ENCODE data around the gene PTPN4. TPM values are rescaled to one million over a fixed set of nuclear protein-coding genes. Genes with fewer than 3 reads are reported as not detected.

The PTPN4 gene
- total RNA-seq, 4 donors from 2014 or later, result 15.0 to 45.2 (median 21.1) TPM

- WGBS, 2 donors, result 83% methylated on average over 10 of the region's 10 CpGs
- Histone ChIP-seq H3K36me3 (no peaks in the 10 kb centered on the region), H3K9me3 (no peaks in the 10 kb centered on the region), H3K27me3 (peaks cover 0 to 2% of the 10 kb centered on the region in 2 donors), H3K4me1 (no peaks in the 10 kb centered on the region), H3K4me3 (no peak overlapping the region), H3K27ac (no peak overlapping the region)
- TF ChIP-seq POLR2A (IDR thresholded peaks at IDR 0.05) (no peak), EP300 (IDR thresholded peaks at IDR 0.05) (no peak), CTCF (IDR thresholded peaks at IDR 0.05) (no peak)
- no peak for DNase-seq (ENCODE audit: low spot score in 2 of 2)
Measured at GRCh38 chr2:119724656-119725485, 34.9 kb upstream of the PTPN4 start.

DNA sequence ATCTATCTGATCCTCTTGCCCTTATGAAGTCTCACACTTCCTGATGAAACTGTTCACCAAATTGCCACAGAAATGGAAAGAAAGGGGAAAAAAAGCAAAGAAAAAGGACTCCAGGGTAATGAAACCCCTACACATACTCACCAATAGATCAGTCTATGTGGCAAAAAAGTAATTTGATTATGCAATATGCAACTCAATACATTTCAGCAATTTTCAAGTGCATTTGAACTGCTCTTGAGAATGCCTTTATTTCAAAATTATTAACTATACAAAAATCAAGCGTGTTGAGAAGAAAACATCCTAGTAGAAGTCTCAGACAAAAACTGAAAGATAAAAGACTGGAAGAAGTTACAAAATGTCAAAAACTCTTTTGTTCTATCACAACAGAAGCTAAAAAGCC, 32.2 kb upstream of the PTPN4 start:
- Histone ChIP-seq H3K4me3 (no peak overlapping the region), H3K27ac (no peak overlapping the region), H3K9me3 (no peaks in the 10 kb centered on the region), H3K27me3 (peaks cover 0 to 4% of the 10 kb centered on the region in 2 donors), H3K36me3 (no peaks in the 10 kb centered on the region), H3K4me1 (no peaks in the 10 kb centered on the region)
- no peak for DNase-seq (ENCODE audit: low spot score in 2 of 2)
- 84 to 88% methylated on average over 1 of the region's 1 CpG for WGBS, 2 donors
- TF ChIP-seq CTCF (IDR thresholded peaks at IDR 0.05) (no peak), POLR2A (IDR thresholded peaks at IDR 0.05) (no peak), EP300 (IDR thresholded peaks at IDR 0.05) (no peak)

GRCh38 chr2:119728421-119728820, 31.3 kb upstream of the PTPN4 start:
- Histone ChIP-seq H3K4me1 (no peaks in the 10 kb centered on the region), H3K27me3 (peaks cover 0 to 4% of the 10 kb centered on the region in 2 donors), H3K36me3 (no peaks in the 10 kb centered on the region), H3K4me3 (no peak overlapping the region), H3K27ac (no peak overlapping the region), H3K9me3 (no peaks in the 10 kb centered on the region)
- TF ChIP-seq POLR2A (IDR thresholded peaks at IDR 0.05), result no peak
- TF ChIP-seq CTCF (IDR thresholded peaks at IDR 0.05), result no peak
- TF ChIP-seq EP300 (IDR thresholded peaks at IDR 0.05), result no peak
- no peak for DNase-seq (ENCODE audit: low spot score in 2 of 2)

DNA sequence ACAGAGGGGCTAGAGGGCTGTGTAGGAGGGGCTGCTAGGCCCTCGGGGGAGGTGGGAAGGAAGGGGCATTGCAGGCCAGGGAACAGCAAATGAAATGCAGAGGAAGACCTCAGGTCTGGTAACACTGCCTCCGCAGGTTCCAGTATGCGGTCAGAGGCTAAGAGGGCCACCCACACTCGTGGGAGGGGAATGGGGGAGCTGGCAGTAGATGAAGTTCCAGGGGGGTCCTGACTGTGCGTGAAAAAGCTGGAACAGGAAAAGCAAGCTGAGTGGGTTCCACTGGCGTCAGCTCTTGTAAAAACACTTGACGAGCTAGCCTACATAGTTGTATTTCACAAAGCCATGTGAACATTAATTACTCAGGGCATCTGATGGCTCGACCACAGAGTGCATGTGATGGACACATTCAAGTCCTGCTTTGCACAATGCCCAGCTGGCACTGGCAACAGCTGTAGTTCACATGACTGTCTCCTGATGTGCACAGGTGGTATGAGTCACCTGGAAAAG, 29.0 kb upstream of the PTPN4 start:
- TF ChIP-seq POLR2A (IDR thresholded peaks at IDR 0.05) (no peak), EP300 (IDR thresholded peaks at IDR 0.05) (no peak), CTCF (IDR thresholded peaks at IDR 0.05) (no peak)
- no peak for DNase-seq (ENCODE audit: low spot score in 2 of 2)
- H3K27me3 ChIP-seq, result peaks cover 0 to 4% of the 10 kb centered on the region in 2 donors
- H3K4me3 ChIP-seq, result no peak overlapping the region
- H3K9me3 ChIP-seq, result no peaks in the 10 kb centered on the region
- no peak overlapping the region for H3K27ac ChIP-seq
- 60 to 67% methylated on average over 8 of the region's 8 CpGs for WGBS, 2 donors
- H3K36me3 ChIP-seq, result no peaks in the 10 kb centered on the region
- H3K4me1 ChIP-seq, result no peaks in the 10 kb centered on the region

- H3K4me1 ChIP-seq, result no peaks in the 10 kb centered on the region
- H3K27ac ChIP-seq, result no peak overlapping the region
- H3K4me3 ChIP-seq, result no peak overlapping the region
- peaks cover 0 to 4% of the 10 kb centered on the region in 2 donors for H3K27me3 ChIP-seq
- no peak for TF ChIP-seq POLR2A (IDR thresholded peaks at IDR 0.05)
- no peak for TF ChIP-seq CTCF (IDR thresholded peaks at IDR 0.05)
- TF ChIP-seq EP300 (IDR thresholded peaks at IDR 0.05), result no peak
- no peak for DNase-seq (ENCODE audit: low spot score in 2 of 2)
- H3K36me3 ChIP-seq, result no peaks in the 10 kb centered on the region
- no peaks in the 10 kb centered on the region for H3K9me3 ChIP-seq
- WGBS, 2 donors, result 52 to 60% methylated on average over 11 of the region's 11 CpGs
Measured at GRCh38 chr2:119731983-119732382, 27.7 kb upstream of the PTPN4 start.

All from tibial nerve (tissue), 4 donors.